NB4 (cell line): ENCODE results near the gene NFKBIE.

Experiments
- DNase-seq: peaks from one replicate; pipeline ENCODE4 v3.0.0; 2010; ENCODE audit warnings: low read depth
- H3K4me3 ChIP-seq: one replicate; pipeline ENCODE4 v1.5.1; 2011; ENCODE audit warnings: mild to moderate bottlenecking, low read depth, low read length, moderate library complexity
- CTCF ChIP-seq: IDR thresholded peaks from one replicate; pipeline ENCODE4 v1.5.1; 2012; ENCODE audit warnings: low read depth, low read length
- MAX ChIP-seq: IDR thresholded peaks from 2 replicates; pipeline ENCODE4 v1.6.1; 2011; ENCODE audit warnings: low read depth, low read length
- MYC ChIP-seq: IDR thresholded peaks from 2 replicates; pipeline ENCODE4 v1.6.1; 2011; ENCODE audit warnings: low read depth, low read length
- POLR2A ChIP-seq: IDR thresholded peaks from 2 replicates; pipeline ENCODE4 v1.6.1; 2011; ENCODE audit warnings: mild to moderate bottlenecking; ENCODE audit not compliant: insufficient read length; ENCODE audit errors: extremely low read depth

Gene NFKBIE

GRCh38 chr6:44284121-44284520 lies 18.8 kb upstream of the NFKBIE start:
- no peak for DNase-seq
- no peak overlapping the region for H3K4me3 ChIP-seq
- TF ChIP-seq POLR2A = no peak
- TF ChIP-seq MYC = no peak
- no peak for TF ChIP-seq MAX
- no peak for TF ChIP-seq CTCF

- no peak for TF ChIP-seq POLR2A
- TF ChIP-seq MAX = no peak
- no peak for TF ChIP-seq MYC
- no peak for TF ChIP-seq CTCF
- no peak for DNase-seq
- no peak overlapping the region for H3K4me3 ChIP-seq
These were observed 13.7 kb upstream of the NFKBIE start for GRCh38 chr6:44278774-44279697.

- TF ChIP-seq CTCF = no peak
- TF ChIP-seq MYC = no peak
- TF ChIP-seq MAX = no peak
- no peak for TF ChIP-seq POLR2A
- no peak for DNase-seq
These were observed 13.0 kb upstream of the NFKBIE start for GRCh38 chr6:44278315-44278714.

GRCh38 chr6:44277763-44278162 lies 12.4 kb upstream of the NFKBIE start:
- TF ChIP-seq MAX = no peak
- H3K4me3 ChIP-seq = no peak overlapping the region
- DNase-seq = no peak

More at GRCh38 chr6:44278315-44278714, 13.0 kb upstream of the NFKBIE start:
- no peak overlapping the region for H3K4me3 ChIP-seq

GRCh38 chr6:44276667-44277640 lies 11.6 kb upstream of the NFKBIE start:
- H3K4me3 ChIP-seq = no peak overlapping the region
- no peak for DNase-seq
- TF ChIP-seq MYC (no peak), POLR2A (no peak), CTCF (no peak), MAX (no peak)
